Measurements from ENCODE around the gene LONRF3.

Gene LONRF3

GRCh38 chrX:118974088-118974907, at the start of gene LONRF3:
Gene LONRF3 (plus strand): TSS chrX:118974618. CDS start chrX:118974781, 163 bp downstream.
- peak; percentile 54 to 59 for DNase-seq (ENCODE audit: low read depth in 2 of 2)

- no peak for DNase-seq (ENCODE audit: low read depth in 2 of 2)
Observed at GRCh38 chrX:118928151-118928550, 46.3 kb upstream of the LONRF3 start.

GRCh38 chrX:118935352-118935751, 39.1 kb upstream of the LONRF3 start:
- no peak for DNase-seq (ENCODE audit: low read depth in 2 of 2)

GRCh38 chrX:118941147-118941546, 33.3 kb upstream of the LONRF3 start:
- DNase-seq (ENCODE audit: low read depth in 2 of 2): no peak

GRCh38 chrX:118943102-118943501, 31.3 kb upstream of the LONRF3 start:
- DNase-seq (ENCODE audit: low read depth in 2 of 2): no peak

- DNase-seq (ENCODE audit: low read depth in 2 of 2): no peak
Observed at GRCh38 chrX:118945921-118946320, 28.5 kb upstream of the LONRF3 start.

GRCh38 chrX:118948270-118948669, 26.1 kb upstream of the LONRF3 start:
- no peak for DNase-seq (ENCODE audit: low read depth in 2 of 2)

GRCh38 chrX:118961866-118962560, 12.4 kb upstream of the LONRF3 start:
- no peak for DNase-seq (ENCODE audit: low read depth in 2 of 2)

- no peak for DNase-seq (ENCODE audit: low read depth in 2 of 2)
Observed at GRCh38 chrX:118963159-118963558, 11.3 kb upstream of the LONRF3 start.

GRCh38 chrX:118964252-118964651, 10.2 kb upstream of the LONRF3 start:
- DNase-seq (ENCODE audit: low read depth in 2 of 2): no peak

- DNase-seq (ENCODE audit: low read depth in 2 of 2): no peak
Observed at GRCh38 chrX:118965395-118965794, 9.0 kb upstream of the LONRF3 start.

GRCh38 chrX:118968031-118968430, 6.4 kb upstream of the LONRF3 start:
- no peak for DNase-seq (ENCODE audit: low read depth in 2 of 2)

- DNase-seq (ENCODE audit: low read depth in 2 of 2): no peak
Observed at GRCh38 chrX:118971552-118971951, 2.9 kb upstream of the LONRF3 start.

- no peak for DNase-seq (ENCODE audit: low read depth in 2 of 2)
Observed at GRCh38 chrX:118973389-118974087, 880 bp upstream of the LONRF3 start.

GRCh38 chrX:118974908-118975671, 672 bp downstream of the LONRF3 start:
- DNase-seq (ENCODE audit: low read depth in 2 of 2): peak; percentile 9 to 41

- peak; percentile 63 to 79 for DNase-seq (ENCODE audit: low read depth in 2 of 2)
Observed at GRCh38 chrX:118975831-118976598, 1.6 kb downstream of the LONRF3 start.

GRCh38 chrX:118976599-118977340, 2.4 kb downstream of the LONRF3 start:
- DNase-seq (ENCODE audit: low read depth in 2 of 2): peak in 1 of 2 donors; percentile 6

GRCh38 chrX:118977424-118977823, 3.0 kb downstream of the LONRF3 start:
- DNase-seq (ENCODE audit: low read depth in 2 of 2): no peak

- no peak for DNase-seq (ENCODE audit: low read depth in 2 of 2)
Observed at GRCh38 chrX:118978451-118978850, 4.0 kb downstream of the LONRF3 start.

GRCh38 chrX:118980761-118981160, 6.3 kb downstream of the LONRF3 start:
- DNase-seq (ENCODE audit: low read depth in 2 of 2): no peak
